K562 (cell line): Measurements from ENCODE around the gene GRID2IP. TPM values are rescaled to one million over a fixed set of nuclear protein-coding genes. Genes with fewer than 3 reads are reported as not detected.
A peak's percentile ranks its signal among the peaks of the same experiment; 100 is the strongest.

ENCODE experiments used
- EGR1 ChIP-seq: fragments of 450-650 bp; conservative IDR thresholded peaks from 2 replicates; pipeline ENCODE4 v1.6.1; 2017; ENCODE audit warnings: mild to moderate bottlenecking
- HEY1 ChIP-seq: fragments of 250-450 bp; sonication (Bioruptor Pico); IDR thresholded peaks from 2 replicates; pipeline ENCODE4 v1.5.0; 2020; ENCODE audit warnings: mild to moderate bottlenecking, moderate library complexity, borderline replicate concordance
- JUND ChIP-seq, 2 experiments: IDR thresholded peaks; 2 replicates in 1 of 2; 3 replicates in 1 of 2; pipeline ENCODE4 v1.6.1; 2011; ENCODE audit warnings: borderline replicate concordance in 2 of 2, low read depth in 2 of 2, low read length in 2 of 2, improper control_type of control experiment in 1 of 2, missing biosample characterization in 1 of 2, missing genetic modification characterization in 1 of 2, missing genetic modification reagents in 1 of 2
- RAD21 ChIP-seq, 2 experiments: fragments of 250-450 bp in 1 of 2; fragments of 450-650 bp in 1 of 2; sonication (Bioruptor Pico) in 1 of 2; formaldehyde crosslinking in 1 of 2; IDR thresholded peaks in 1 of 2; conservative IDR thresholded peaks in 1 of 2; 2 replicates each; pipeline versions ENCODE4 v1.4.0 to v1.8.0; 2020 to 2022; ENCODE audit warnings: mild to moderate bottlenecking in 2 of 2, moderate library complexity in 1 of 2
- RNF2 ChIP-seq: sonication (generic); IDR thresholded peaks from 2 replicates; pipeline ENCODE4 v1.6.1; 2016
- TBP ChIP-seq: optimal IDR thresholded peaks from 2 replicates; pipeline ENCODE3; 2011; ENCODE audit warnings: low read depth, low read length, improper control_type of control experiment
- ZNF583 ChIP-seq: fragments of 250-450 bp; sonication (Bioruptor Pico); IDR thresholded peaks from 2 replicates; pipeline ENCODE4 v1.4.0; 2020
- ZSCAN32 ChIP-seq: fragments of 450-650 bp; formaldehyde crosslinking; IDR thresholded peaks from 2 replicates; pipeline ENCODE4 v1.4.0; 2020; ENCODE audit warnings: mild to moderate bottlenecking, moderate library complexity
- polyA plus RNA-seq, 8 experiments: library from polyadenylated mRNA; depleted of rRNA in 4 of 8; stranded (reverse) in 5 of 8; unstranded in 3 of 8; fragments of >200 nt; fragmentation: Nextera tagmentation in 2 of 8; fragmentation: Illumina TruSeq in 1 of 8; extraction: Ambion mirVana in 2 of 8; extraction: Trizol in 1 of 8; gene quantifications; 2 replicates each; pipeline versions ENCODE4 v1.2.1 to v1.2.3, GENCODE V29; 2011 to 2014; ENCODE audit warnings: inconsistent platforms in 1 of 8, missing spikeins in 1 of 8
- total RNA-seq, 7 experiments: library from RNA; depleted of rRNA in 6 of 7; stranded (reverse); fragments of >200 nt in 6 of 7; fragmentation: Illumina TruSeq in 2 of 7; extraction: Trizol in 2 of 7; gene quantifications; 2 replicates each; pipeline versions ENCODE4 v1.2.1 to v1.2.3, GENCODE V29; 2011 to 2021; ENCODE audit warnings: low replicate concordance in 1 of 7
- TF ChIP-seq, protein P1 (sequence below): sonication (generic); formaldehyde crosslinking; IDR thresholded peaks from 2 replicates; pipeline ENCODE4 v1.8.0; 2022; ENCODE audit warnings: mild to moderate bottlenecking, missing genetic modification reagents
- TF ChIP-seq, protein P2 (sequence below): fragments of 250-450 bp; sonication (Bioruptor Pico); IDR thresholded peaks from 2 replicates; pipeline ENCODE4 v1.8.0; 2021; ENCODE audit warnings: moderate library complexity, mild to moderate bottlenecking, inconsistent platforms

Gene GRID2IP
- total and polyA plus RNA-seq, 9 of the 15 experiments (the other 6 are each of a cell fraction or from before 2014, with no cell fraction given), result not detected

DNA sequence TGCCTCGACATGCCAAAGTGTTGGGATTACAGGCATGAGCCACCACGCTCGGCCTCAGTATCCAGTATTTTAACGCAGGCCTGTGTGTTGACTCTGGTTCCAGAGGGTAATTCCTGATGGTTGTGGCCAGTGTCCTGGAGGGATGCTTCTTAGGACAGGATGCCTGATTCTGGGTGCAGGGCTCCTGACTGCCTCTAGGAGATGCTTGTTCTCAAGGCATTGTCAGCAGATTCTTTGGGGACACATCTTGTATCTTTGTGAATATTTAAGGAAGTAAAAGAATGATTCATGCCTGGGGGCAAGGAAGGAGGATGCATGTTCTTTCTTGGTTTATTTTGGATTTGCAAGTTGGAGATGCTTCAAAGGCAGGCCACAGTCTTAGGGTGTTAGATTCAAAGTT lies 28.2 kb upstream of the GRID2IP start (continued):
- TF ChIP-seq, protein P1, sequence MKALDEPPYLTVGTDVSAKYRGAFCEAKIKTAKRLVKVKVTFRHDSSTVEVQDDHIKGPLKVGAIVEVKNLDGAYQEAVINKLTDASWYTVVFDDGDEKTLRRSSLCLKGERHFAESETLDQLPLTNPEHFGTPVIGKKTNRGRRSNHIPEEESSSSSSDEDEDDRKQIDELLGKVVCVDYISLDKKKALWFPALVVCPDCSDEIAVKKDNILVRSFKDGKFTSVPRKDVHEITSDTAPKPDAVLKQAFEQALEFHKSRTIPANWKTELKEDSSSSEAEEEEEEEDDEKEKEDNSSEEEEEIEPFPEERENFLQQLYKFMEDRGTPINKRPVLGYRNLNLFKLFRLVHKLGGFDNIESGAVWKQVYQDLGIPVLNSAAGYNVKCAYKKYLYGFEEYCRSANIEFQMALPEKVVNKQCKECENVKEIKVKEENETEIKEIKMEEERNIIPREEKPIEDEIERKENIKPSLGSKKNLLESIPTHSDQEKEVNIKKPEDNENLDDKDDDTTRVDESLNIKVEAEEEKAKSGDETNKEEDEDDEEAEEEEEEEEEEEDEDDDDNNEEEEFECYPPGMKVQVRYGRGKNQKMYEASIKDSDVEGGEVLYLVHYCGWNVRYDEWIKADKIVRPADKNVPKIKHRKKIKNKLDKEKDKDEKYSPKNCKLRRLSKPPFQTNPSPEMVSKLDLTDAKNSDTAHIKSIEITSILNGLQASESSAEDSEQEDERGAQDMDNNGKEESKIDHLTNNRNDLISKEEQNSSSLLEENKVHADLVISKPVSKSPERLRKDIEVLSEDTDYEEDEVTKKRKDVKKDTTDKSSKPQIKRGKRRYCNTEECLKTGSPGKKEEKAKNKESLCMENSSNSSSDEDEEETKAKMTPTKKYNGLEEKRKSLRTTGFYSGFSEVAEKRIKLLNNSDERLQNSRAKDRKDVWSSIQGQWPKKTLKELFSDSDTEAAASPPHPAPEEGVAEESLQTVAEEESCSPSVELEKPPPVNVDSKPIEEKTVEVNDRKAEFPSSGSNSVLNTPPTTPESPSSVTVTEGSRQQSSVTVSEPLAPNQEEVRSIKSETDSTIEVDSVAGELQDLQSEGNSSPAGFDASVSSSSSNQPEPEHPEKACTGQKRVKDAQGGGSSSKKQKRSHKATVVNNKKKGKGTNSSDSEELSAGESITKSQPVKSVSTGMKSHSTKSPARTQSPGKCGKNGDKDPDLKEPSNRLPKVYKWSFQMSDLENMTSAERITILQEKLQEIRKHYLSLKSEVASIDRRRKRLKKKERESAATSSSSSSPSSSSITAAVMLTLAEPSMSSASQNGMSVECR (CRISPR knock-in tag), result no peak
- no peak for TF ChIP-seq HEY1
- TF ChIP-seq, protein P2, sequence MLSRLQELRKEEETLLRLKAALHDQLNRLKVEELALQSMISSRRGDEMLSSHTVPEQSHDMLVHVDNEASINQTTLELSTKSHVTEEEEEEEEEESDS (CRISPR knock-in tag), result no peak
- TF ChIP-seq TBP, result no peak
- TF ChIP-seq EGR1, result no peak
- no peak for TF ChIP-seq ZNF583 (CRISPR knock-in tag)
- TF ChIP-seq RNF2, result no peak
- TF ChIP-seq ZSCAN32 (CRISPR knock-in tag), result no peak
- no peak for TF ChIP-seq JUND (IDR thresholded peaks at IDR 0.05; ENCODE audit: borderline replicate concordance, low read depth, low read length)
- TF ChIP-seq JUND (tag; IDR thresholded peaks at IDR 0.05; ENCODE audit: borderline replicate concordance, low read depth, low read length), result no peak
- TF ChIP-seq RAD21 (CRISPR knock-in tag; conservative IDR thresholded peaks at IDR 0.05 in 1 of 2, IDR thresholded peaks at IDR 0.05 in 1 of 2), result peak in 1 of 2 experiments; percentile 18; a peak in 1 of 4 replicates
